Breast epithelium (tissue), 3 donors: ENCODE results near the gene GALNTL6.
"Not testable (repeated sequence)": the region's sequence is repeated elsewhere in the genome, so short reads cannot be mapped to it uniquely, and the experiment has no call there.

ENCODE experiments used
- CTCF ChIP-seq, 3 donors: fragments of 450-650 bp; IDR thresholded peaks; one replicate each; pipeline ENCODE4 v1.5.1; 2016 to 2017; ENCODE audit warnings: antibody characterized with exemption in 3 of 3, mild to moderate bottlenecking in 3 of 3, moderate library complexity in 3 of 3
- POLR2AphosphoS5 ChIP-seq, 3 donors: sonication (generic); formaldehyde crosslinking; IDR thresholded peaks; one replicate each; pipeline ENCODE4 v1.6.1; 2017; ENCODE audit warnings: antibody characterized with exemption in 3 of 3

DNA sequence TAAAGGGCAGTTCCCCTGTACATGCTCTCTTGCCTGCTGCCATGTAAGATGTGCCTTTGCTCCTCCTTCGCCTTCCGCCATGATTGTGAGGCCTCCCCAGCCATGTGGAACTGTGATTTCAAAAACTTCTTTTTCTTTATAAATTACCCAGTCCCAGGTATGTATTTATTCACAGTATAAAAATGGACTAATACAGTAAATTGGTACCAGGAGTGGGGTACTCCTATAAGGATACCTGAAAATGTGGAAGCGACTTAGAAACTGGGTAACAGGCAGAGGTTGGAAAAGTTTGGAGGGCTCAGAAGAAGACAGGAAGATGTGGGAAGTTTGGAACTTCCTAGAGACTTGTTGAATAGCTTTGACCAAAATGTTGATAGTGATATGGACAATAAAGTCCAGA lies 920.4 kb downstream of the GALNTL6 start:
- not testable (repeated sequence) for TF ChIP-seq CTCF, POLR2AphosphoS5 (IDR thresholded peaks at IDR 0.05)
